NB4 (cell line): ENCODE results near the gene NDRG4.

Experiments
- POLR2A ChIP-seq: IDR thresholded peaks from 2 replicates; pipeline ENCODE4 v1.6.1; 2011; ENCODE audit warnings: mild to moderate bottlenecking; ENCODE audit not compliant: insufficient read length; ENCODE audit errors: extremely low read depth
- TF ChIP-seq, protein P1 (sequence below): IDR thresholded peaks from one replicate; pipeline ENCODE4 v1.5.1; 2012; ENCODE audit warnings: low read depth, low read length

DNA sequence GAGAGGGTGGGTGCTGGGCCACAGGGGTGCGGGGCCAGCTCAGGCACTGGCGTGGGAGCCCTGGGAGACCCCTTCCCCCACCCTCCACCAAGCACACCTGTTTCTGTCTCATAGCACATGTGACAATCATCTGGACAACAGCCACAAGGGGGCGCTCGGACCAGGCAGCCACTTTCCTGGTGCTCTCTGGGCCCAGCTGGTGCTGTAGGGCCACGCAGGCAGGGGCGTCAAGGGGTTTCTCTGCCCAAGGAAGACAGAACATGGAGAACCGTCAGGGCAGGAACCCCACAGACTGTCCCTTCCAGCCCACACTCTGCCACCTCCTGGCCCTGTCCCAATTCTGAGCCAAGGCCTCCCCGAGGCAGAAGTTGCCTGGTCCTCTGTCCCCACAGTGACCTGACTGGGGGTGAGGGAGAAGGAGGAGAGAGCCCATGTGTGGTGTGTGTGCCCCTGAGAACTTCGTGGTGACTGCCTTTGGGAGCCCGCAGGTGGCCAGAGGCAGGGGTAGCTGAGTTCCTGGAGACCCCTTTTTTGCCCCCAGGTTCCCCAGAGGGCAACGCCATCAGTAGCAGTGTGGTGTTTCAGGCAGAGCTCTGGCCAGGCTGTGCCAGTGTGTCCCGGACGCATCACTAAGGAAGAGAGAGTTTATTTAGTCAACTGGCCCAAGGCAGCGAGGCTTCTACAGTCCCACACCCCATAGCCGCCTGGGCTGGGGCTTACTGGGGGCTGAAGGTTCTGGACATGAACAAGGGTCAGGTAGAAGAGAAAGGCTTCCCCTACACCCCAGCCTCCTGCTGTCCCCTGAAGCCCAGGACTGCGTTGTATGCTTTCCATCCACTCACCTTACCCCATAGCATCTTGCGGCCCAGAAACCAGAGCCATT is 12.2 kb downstream of the NDRG4 start:
- TF ChIP-seq, protein P1, sequence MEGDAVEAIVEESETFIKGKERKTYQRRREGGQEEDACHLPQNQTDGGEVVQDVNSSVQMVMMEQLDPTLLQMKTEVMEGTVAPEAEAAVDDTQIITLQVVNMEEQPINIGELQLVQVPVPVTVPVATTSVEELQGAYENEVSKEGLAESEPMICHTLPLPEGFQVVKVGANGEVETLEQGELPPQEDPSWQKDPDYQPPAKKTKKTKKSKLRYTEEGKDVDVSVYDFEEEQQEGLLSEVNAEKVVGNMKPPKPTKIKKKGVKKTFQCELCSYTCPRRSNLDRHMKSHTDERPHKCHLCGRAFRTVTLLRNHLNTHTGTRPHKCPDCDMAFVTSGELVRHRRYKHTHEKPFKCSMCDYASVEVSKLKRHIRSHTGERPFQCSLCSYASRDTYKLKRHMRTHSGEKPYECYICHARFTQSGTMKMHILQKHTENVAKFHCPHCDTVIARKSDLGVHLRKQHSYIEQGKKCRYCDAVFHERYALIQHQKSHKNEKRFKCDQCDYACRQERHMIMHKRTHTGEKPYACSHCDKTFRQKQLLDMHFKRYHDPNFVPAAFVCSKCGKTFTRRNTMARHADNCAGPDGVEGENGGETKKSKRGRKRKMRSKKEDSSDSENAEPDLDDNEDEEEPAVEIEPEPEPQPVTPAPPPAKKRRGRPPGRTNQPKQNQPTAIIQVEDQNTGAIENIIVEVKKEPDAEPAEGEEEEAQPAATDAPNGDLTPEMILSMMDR = peak; percentile 74
- TF ChIP-seq POLR2A = no peak
